Stimulated activated CD4-positive, alpha-beta T cell treated with anti-CD3 and anti-CD28 coated beads, Interleukin-2, amount 100 ng/mL, for 48 hours (primary cell): Measurements from ENCODE around the gene PPARD.

Experiments
- DNase-seq, 2 donors: peaks; one replicate each; pipeline ENCODE4 v3.0.0-alpha.2; 2020

Gene PPARD

DNA sequence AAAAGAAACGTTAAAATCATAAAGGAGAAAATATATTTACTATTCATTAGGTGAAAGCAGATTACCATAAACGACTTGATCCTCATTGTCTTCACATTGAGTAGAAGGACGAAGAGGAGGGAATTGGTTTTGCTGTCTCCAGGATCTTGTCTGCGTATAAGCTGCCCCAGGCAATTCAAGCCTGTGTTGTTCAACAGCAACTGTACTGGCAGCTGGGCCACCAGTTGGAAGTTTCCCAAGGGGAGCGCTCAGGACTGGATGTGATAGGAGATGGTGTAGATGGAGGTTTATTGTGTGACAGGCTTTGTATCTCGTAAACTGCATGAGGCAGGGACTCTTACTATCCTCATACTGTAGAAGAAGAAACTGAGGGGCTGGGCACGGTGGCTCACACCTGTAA lies 105.8 kb downstream of the PPARD start:
- DNase-seq, result no peak

DNA sequence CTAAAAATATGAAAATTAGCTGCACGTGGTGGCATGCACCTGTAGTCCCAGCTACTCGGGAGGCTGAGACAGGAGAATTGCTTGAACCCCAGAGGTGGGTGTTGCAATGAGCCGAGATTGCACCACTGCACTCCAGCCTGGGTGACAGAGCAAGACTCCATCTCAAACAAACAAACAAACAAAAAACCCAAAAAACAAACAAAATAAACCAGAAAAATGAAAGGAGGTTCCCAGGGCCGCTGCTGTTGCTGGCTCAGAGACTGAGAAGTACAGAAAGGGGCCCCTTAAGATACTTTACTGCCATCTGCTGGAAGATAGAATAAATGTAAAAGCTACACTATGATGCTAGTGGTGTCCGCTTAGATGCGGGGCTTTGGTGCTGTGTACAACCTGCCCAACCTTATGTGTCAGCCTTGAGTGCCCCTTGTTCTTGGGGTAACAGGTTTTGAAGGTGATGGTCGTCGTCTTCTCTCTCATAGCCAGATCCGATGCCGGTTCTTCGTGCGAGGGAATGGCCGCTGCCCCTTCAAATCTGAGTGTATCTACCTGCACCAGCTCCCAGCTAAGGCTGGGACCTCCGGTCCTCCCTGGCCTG lies 107.0 kb downstream of the PPARD start:
- peak in 1 of 2 donors; percentile 21 for DNase-seq

DNA sequence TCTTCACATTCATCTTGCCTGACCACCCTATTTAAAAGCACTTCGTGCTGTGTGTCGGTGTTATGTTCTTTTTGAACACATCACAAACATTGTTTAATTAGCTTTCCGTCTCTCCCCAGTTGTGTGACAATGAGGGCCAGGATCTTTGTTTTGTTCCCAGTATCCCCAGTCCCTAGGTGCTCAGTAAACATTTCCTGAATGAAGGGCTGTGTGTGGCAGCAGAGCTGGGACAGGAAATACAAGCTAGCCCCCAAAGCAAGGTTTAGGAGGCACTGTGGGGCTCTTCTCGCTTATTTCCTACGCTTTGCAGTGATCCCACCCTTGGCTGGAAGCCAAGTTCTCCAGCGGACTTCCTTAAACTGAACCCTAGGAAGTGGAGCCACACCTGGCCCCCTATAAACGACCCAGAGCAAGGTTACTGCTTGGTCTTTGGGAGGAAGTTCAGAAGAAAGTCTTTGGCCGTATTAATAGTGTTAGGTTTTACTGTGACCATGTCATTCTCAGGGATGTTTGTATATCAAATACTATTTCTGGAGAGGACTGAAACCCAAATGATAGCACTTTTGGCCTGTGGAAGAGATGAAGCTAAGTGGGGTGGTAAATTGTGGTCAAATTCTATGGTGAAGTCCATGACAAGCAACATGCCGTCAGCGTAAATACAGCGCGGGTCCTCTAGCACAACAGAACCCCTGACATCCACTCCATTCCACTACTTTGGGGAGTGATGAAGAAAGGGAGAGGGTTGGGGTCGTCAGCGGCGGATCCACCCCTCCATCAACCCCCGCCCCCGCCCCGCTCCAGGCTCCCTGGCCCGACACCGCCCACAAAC lies 109.2 kb downstream of the PPARD start:
- DNase-seq, result no peak

DNA sequence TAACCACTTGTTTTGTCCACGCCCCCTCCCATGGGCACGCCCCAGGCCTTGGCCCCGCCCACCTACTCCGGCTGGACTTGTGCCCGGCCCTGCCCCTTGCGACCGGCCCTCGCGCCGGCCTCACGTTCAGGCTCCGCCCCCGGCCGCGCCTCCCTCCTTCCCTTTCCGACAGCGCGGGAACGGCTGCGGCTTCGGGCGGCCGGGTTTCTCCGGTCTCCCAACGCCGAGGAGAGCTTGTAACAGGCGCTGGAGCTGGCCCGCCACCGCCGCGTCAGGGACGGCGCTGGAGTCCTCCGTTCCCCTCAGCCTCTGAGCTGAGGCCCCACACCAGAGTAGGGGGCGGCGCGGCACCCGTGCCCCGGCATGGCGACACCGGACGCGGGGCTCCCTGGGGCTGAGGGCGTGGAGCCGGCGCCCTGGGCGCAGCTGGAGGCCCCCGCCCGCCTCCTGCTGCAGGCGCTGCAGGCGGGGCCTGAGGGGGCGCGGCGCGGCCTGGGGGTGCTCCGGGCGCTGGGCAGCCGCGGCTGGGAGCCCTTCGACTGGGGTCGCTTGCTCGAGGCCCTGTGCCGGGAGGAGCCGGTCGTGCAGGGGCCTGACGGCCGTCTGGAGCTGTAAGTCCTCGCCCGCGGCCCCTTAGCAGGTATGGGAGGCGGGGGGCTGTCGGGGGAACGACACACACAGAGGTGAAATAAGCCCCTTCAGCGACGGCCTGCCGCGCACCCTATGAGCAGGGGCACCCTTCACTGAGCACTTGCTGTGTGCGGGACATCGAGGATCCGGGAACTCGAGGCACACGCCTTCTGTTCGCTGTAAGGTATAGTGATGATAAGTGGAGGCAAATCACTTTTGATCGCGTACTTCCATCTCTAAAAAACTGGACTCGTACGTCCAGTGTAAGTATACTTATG lies 110.1 kb downstream of the PPARD start, which contains the start of gene FANCE:
Gene FANCE (plus strand): TSS at position 156 of the 908 bp plus-strand sequence. CDS start 208 bp downstream, at position 364.
- DNase-seq, result peak; percentile 96 to 97

DNA sequence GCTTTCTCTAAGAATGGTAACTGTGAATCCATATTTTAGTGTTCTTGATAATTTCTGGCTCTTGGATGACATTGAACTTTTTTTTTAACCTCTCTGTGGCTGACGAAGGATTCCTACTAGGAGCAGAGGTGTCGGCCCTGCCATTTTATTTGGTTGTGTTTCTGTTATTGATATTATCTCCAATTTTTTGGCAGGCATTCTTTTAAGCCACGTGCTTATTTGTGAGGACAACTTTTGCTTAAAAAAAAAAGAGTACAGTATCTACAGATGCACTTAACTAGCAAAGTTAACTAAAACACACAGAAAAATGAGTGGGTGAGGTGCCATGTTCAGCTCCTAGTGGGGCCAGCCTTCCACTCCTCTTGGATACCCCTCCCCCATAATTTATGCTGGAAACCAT lies 110.9 kb downstream of the PPARD start:
- no peak for DNase-seq

DNA sequence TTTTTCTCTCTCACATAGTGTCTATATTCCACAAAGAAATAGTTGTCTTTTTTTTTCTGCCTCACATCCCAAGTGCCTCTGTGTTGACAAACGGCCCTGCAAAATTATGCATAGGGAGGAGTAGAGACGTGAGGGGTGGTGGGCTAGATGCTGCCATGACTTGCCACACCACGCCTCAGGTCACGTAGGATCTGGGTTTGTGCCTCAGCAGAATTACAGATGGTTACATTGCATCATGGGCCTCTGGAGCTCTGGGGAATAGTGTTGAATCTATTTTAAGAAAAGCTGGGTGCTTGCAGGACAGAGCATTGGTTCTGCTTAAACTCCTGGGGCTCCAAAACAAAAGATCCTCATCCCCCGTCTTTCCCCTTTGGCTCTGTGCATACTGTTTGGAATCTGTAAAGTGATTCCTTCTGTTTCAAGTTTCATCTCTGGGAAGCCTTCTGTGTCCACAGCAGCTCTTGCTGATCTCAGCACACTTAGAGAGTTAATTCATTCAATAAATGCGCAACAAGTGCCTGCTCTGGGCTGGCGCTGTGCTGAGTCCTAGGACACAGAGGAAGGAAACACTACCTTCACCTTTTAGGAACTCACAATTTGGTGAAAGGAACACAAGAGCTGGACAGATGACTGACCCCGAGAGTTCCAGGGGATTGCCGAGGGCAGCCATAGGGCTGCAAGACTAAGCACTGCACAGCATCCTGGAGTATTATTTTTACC lies 112.2 kb downstream of the PPARD start:
- DNase-seq, result no peak

DNA sequence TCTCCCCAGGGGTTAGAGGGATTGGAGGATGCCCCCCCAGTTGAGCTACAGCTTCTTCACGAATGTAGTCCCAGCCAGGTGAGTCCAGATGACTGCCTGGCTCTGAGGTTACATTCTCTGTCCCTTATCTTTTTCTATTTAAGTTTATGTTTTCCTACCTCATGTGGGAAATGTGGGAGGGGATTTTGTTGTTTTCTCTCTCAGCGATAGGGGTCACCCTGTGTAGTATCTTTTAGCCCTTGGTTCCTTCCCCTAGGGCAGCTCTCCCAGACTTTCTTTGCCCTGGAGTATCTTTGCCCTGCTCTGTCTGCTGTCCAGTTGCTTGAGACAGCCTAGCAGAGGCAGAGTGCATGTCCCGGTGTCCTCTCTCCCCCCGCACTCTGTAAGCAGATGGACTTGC lies 115.5 kb downstream of the PPARD start:
- DNase-seq, result no peak

DNA sequence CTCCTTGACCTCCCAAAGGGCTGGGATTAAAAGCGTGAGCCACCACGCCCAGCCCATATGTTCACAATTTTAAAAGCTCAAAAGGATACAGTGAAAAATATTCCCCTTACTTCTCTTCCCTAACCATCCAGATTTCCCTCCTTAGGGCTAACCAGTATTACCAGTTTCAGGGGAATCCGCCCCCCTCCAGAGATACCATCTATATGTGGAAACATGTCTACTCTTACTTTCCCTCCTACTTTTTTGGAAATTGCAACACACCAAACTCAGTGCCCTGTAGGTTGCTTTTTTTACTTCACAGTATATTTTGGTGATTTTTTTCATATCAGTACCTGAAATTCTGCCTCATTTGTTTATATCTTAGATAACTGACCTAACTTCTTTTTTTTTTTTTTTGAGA lies 118.9 kb downstream of the PPARD start:
- DNase-seq, result no peak

DNA sequence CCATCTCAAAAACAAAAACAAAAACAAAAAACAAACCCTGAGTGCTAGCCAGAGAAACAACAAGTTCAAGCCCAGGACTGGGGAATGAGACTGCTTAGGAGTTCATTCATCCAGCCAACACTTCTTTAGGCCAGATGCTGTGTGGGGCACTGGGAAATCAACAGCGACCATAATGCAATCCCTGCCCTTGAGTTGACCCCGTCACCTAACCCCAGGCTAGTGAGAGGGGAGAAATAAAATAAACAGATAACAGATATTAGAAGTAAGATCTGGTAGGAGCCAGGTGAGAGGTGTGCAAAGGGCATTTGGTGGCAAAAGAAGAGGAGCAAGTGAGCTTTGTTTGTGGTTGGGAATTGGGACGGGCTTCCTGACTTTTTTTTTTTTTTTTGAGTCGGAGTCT lies 120.9 kb downstream of the PPARD start:
- DNase-seq, result no peak

DNA sequence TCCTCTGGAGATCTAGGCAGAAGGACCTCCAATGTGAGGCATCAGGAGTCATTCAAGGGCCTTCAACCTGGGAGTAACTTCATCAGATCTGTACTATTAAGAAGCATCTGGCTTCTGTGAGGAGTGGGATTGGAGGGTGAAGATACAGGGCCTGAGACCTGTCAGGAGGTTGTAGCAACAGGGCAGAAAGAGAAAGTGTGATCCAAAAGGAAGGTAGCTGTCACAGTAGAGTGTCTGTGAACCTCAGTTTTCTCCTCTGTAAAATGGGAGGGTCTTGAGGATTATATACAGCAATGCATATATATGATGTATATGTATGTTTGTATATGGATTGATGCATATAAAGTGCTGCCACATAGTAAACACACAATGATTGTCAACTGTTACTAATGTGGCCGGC lies 123.3 kb downstream of the PPARD start:
- no peak for DNase-seq

DNA sequence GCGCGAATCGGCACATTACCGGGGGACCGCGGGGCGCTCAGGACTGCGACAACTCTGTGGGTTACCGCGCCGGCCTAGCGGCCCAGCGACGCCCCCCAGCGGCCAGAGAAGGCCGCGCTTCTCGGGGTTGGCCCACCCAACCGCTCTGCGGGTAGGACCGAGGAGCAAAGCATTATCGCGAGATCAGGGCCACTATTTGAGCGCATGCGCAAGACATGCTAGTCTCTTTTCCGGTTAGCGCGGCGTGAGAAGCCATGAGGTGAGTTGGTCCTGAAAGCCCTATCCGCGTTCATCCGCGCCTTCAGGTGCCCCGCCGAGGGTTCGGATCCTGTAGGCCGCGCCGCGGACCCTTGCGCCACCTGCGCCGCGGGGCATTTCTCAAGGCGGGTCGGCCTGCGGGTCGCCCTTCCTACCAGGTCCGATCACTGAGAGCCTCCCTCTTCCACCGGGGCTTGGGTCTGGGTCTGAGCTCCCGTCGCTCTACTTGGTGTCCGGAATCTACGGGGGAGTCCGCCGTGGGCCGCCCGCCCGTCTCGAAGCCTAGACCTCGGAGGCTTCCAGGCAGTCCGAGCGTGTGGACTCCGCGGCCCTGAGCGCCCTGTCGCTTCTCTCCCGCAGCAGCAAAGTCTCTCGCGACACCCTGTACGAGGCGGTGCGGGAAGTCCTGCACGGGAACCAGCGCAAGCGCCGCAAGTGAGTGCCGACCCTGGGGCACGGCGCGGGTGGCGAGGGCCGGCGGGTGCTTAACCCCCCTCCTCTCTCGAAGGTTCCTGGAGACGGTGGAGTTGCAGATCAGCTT lies 126.0 kb downstream of the PPARD start, which contains the start of gene RPL10A:
Gene RPL10A (plus strand): TSS at position 221 of the 799 bp plus-strand sequence. CDS start 34 bp downstream, at position 255.
- peak; percentile 96 for DNase-seq

DNA sequence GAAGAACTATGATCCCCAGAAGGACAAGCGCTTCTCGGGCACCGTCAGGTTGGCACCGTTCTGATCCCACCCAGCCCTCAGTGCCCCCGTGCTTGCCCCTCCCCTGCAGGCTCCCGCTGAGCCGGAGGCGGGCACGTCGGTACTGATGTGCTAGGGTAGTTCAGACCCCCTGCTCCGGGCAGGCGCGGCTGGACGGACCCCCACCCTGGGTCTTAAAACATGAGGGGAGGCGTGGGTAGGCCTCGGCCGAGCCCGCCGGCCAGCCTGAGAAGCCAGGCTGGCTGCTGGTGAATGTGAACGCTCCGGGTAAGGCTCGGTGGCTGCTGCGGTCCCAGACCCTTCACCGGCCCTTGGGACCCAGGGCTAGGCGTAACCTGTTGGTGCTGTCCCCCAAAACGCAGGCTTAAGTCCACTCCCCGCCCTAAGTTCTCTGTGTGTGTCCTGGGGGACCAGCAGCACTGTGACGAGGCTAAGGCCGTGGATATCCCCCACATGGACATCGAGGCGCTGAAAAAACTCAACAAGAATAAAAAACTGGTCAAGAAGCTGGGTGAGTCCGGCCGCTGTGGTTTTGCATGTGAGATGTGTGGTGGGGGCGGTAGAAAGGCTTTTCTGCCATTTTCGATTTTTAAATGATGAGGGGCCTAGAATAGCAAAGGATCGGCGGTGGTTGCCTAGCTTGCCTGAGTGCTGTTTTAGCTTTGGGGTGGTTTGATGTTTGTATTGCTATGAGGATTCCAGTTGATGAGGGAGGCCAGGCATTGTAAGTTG lies 126.8 kb downstream of the PPARD start:
- DNase-seq, result peak in 1 of 2 donors; percentile 27

DNA sequence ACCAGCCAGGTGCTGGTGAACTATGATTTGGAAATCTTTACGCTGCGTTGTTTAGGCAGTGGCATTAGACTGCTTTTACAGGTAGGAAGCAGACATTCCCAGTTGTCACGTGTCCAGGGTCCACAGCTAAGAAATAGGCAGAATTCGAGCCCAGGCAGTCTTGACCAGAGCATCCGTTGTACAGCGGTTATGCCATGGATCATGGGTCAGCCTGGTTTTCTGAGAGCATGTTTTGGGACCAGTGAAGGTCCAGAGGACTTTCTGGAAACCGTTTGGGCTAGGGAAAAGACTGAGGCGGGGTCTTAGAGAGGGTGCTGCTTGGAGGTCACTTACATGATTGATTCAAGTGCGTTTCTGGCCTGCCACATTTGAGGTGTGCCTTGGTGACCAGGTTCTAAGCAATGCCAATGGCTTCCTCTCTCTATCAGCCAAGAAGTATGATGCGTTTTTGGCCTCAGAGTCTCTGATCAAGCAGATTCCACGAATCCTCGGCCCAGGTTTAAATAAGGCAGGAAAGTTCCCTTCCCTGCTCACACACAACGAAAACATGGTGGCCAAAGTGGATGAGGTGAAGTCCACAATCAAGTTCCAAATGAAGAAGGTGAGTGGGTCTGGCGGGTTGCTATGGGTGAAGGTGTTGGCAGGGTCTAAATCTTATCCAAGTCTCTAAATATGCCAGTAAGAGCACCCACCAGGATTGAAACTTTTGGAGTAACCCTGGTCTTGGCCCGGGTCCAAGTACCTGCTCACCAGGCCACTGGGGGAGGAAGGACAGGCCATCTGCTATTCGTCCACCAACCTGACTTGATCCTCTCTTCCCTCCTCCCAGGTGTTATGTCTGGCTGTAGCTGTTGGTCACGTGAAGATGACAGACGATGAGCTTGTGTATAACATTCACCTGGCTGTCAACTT lies 127.6 kb downstream of the PPARD start:
- DNase-seq, result peak in 1 of 2 donors; percentile 11

DNA sequence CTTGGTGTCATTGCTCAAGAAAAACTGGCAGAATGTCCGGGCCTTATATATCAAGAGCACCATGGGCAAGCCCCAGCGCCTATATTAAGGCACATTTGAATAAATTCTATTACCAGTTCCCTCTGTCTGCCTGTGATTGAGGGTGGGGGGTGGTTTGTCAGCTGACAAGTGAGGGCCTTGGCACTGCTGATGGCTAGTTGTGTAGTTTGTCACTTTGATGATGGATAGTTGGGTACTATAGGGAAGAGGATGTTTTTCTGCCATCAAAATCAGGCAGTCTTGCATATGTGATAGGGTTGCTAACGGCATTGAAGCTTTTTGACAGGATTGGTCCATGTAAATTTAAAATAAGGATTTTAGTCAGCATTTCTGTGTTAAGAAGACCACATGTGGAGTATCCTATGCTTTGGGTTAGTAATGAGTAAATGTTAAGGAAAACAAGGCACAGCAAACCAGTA lies 128.3 kb downstream of the PPARD start:
- DNase-seq, result peak in 1 of 2 donors; percentile 8

DNA sequence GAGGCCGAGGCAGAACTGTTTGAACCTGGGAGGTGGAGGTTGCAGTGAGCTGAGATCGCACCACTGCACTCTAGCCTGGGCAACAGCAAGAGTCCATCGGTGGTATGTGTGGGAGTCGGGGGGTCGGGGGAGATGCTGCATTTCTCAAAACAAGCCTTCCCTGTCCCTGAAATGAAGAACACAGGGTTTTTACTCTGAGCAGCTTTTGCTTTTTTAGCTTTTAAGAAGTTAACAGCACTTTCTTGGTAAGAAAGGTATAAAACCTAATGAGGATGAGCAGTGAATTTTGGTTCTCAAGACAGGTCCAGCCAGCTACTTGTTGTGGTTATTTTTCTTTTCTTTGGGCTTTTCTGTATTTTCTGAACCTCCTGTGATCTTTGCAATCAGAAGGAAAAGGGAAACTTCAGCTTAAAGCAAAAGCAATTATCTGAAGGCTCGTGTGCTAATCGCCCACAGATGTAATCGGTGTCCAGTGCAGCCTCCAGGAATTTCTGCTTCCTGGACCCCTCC lies 129.5 kb downstream of the PPARD start:
- DNase-seq, result no peak

DNA sequence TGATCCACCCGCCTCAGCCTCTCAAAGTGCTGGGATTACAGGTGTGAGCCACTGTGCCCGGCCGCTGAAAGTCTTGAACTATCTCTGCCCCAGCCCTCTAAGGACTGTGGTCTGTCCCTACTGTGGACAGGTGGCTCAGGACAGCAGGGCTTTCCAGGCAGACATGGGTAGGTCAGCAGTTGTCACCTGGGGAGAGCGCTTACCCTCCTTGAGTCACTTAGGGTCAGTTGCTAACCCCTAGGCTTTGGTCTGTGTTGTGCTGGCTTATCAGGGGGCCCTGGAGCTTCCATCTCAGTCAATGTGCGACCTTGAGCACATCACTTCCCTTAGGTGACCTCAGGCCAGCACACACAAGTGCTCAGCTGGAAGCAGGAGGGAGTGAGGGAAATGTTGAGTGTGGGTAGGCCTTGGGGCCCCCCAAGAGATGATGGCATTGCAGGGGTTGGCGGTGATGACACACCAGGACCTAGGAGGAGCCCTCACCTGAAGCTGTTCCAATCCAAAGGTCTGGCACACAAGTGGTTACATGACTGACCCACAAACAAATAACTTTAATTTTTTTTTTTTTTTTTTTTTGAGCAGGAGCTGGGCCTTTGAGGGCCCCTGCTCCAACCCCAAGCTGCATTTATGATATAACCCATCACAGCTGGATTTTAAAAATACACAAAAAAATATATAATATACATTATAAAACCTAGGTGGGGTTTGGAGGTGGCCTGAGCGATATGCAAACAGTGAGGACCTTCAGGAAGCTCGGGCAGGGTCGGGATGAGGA lies 130.9 kb downstream of the PPARD start:
- peak in 1 of 2 donors; percentile 22 for DNase-seq

DNA sequence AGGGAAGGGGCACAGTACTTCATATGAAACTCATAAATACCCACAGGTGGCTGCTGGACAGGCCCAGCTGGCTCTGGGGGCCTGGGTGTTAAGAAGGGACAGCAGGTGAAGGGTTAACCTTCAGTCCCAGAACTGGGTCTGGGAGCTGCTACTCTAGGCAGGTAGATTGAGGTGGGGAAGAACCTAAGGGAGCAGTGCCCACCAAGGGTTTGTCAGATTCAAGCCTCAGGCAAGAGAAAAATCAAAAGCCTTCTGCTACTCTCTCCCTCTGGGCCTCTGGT lies 131.4 kb downstream of the PPARD start:
- DNase-seq, result peak in 1 of 2 donors; percentile 17

DNA sequence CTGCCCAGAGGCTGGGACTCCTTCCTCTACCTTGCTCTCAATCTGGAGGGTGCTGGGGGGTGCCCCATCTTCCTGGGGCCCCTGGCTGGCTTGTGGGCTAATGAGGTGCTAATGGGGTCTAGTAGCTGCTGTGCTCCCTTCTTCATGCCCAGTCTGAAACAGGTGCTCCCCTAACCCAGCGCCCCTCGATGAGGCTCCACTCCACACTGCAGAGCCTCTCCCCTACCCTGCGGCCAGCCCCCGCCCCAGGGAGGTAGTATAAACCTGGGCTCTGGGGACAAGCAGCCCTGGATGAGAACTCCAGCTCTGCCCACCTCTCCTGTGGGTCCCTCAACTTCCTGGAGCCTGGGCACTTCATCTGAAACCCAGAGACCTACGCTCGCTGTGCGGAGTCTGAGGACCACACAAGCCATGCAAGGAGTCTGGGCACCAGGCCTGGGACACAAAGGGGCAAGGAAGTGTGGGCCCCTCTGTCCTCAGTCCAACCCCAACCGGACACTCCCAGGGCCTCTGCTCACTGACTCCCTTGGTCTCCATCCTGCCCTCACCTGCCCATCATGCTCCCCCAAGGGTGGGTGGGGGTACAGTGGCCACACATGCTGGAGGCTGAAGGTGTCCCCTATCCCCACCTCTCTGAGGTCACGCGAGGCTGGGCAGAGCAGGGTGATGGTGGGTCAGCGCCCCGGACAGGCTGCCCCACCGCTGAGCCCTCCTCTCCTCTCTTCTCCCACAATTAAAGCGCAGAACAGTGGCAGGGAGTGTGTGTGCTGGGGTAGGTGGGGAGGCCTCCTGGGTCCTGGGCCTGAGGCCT lies 132.0 kb downstream of the PPARD start:
- peak in 1 of 2 donors; percentile 20 for DNase-seq
